HepG2 (cell line): ENCODE data around the gene ABCB6. TPM values are rescaled to one million over a fixed set of nuclear protein-coding genes. Genes with fewer than 3 reads are reported as not detected.

Experiments
- AGO2 ChIP-seq: fragments of 200-400 bp; formaldehyde crosslinking; optimal IDR thresholded peaks from 2 replicates; pipeline ENCODE3; 2017; ENCODE audit warnings: mild to moderate bottlenecking, low read depth, low read length, moderate library complexity
- ATF4 ChIP-seq, 2 experiments: fragments of 450-650 bp in 1 of 2; sonication (generic) in 1 of 2; formaldehyde crosslinking; IDR thresholded peaks; 2 replicates each; pipeline versions ENCODE4 v1.5.0 to v1.8.0; 2020 to 2022; ENCODE audit warnings: mild to moderate bottlenecking in 1 of 2, missing genetic modification reagents in 1 of 2
- DPF2 ChIP-seq: sonication (generic); formaldehyde crosslinking; IDR thresholded peaks from 2 replicates; pipeline ENCODE4 v1.4.0; 2020; ENCODE audit warnings: mild to moderate bottlenecking, low read depth, missing genetic modification reagents, borderline replicate concordance
- FOXC1 ChIP-seq: sonication (generic); formaldehyde crosslinking; IDR thresholded peaks from 2 replicates; pipeline ENCODE4 v1.8.0; 2022; ENCODE audit warnings: mild to moderate bottlenecking, missing genetic modification reagents, borderline replicate concordance
- GTF2F1 ChIP-seq: fragments of 150-350 bp; IDR thresholded peaks from 2 replicates; pipeline ENCODE4 v1.6.1; 2014; ENCODE audit warnings: low read length
- HCFC1 ChIP-seq: fragments of 150-350 bp; IDR thresholded peaks from 2 replicates; pipeline ENCODE4 v1.6.1; 2014; ENCODE audit warnings: low read depth, low read length
- KDM6A ChIP-seq: IDR thresholded peaks from 2 replicates; pipeline ENCODE4 v1.6.1; 2016; ENCODE audit warnings: low read depth
- MATR3 ChIP-seq: sonication (generic); formaldehyde crosslinking; IDR thresholded peaks from 2 replicates; pipeline ENCODE4 v1.4.0; 2020; ENCODE audit warnings: missing genetic modification reagents
- MED8 ChIP-seq: sonication (generic); formaldehyde crosslinking; IDR thresholded peaks from 2 replicates; pipeline ENCODE4 v1.8.1; 2023; ENCODE audit warnings: mild to moderate bottlenecking, missing genetic modification reagents; ENCODE audit not compliant: insufficient replicate concordance
- MYNN ChIP-seq: sonication (generic); formaldehyde crosslinking; IDR thresholded peaks from 2 replicates; pipeline ENCODE4 v1.4.0; 2020; ENCODE audit warnings: mild to moderate bottlenecking, low read depth, missing genetic modification reagents
- SSRP1 ChIP-seq: IDR thresholded peaks from 2 replicates; pipeline ENCODE4 v1.6.1; 2016; ENCODE audit warnings: control low read depth
- ZBTB8A ChIP-seq: sonication (generic); formaldehyde crosslinking; IDR thresholded peaks from 2 replicates; pipeline ENCODE4 v1.4.0; 2020; ENCODE audit warnings: mild to moderate bottlenecking, low read depth, missing genetic modification reagents, borderline replicate concordance
- ZNF326 ChIP-seq: sonication (generic); formaldehyde crosslinking; IDR thresholded peaks from 2 replicates; pipeline ENCODE4 v1.4.0; 2020; ENCODE audit warnings: missing genetic modification reagents, borderline replicate concordance
- ZNF331 ChIP-seq: sonication (generic); formaldehyde crosslinking; IDR thresholded peaks from 2 replicates; pipeline ENCODE4 v1.4.0; 2020; ENCODE audit warnings: missing genetic modification reagents
- ZNF44 ChIP-seq: sonication (generic); formaldehyde crosslinking; IDR thresholded peaks from 2 replicates; pipeline ENCODE4 v1.5.1; 2020; ENCODE audit warnings: mild to moderate bottlenecking, missing genetic modification reagents
- ZNF615 ChIP-seq: sonication (generic); formaldehyde crosslinking; IDR thresholded peaks from 2 replicates; pipeline ENCODE4 v1.5.0; 2020; ENCODE audit warnings: mild to moderate bottlenecking, missing genetic modification reagents, borderline replicate concordance
- ZNF703 ChIP-seq: sonication (generic); formaldehyde crosslinking; IDR thresholded peaks from 2 replicates; pipeline ENCODE4 v1.5.1; 2020; ENCODE audit warnings: missing genetic modification reagents, mild to moderate bottlenecking, moderate library complexity, borderline replicate concordance
- ZNF747 ChIP-seq: sonication (generic); formaldehyde crosslinking; IDR thresholded peaks from 2 replicates; pipeline ENCODE4 v1.8.1; 2023; ENCODE audit warnings: missing genetic modification reagents, mild to moderate bottlenecking, borderline replicate concordance
- ZNF761 ChIP-seq: sonication (generic); formaldehyde crosslinking; conservative IDR thresholded peaks from 2 replicates; pipeline ENCODE4 v1.4.0; 2020; ENCODE audit warnings: mild to moderate bottlenecking, missing genetic modification reagents
- ZSCAN30 ChIP-seq: sonication (generic); formaldehyde crosslinking; IDR thresholded peaks from 2 replicates; pipeline ENCODE4 v1.5.0; 2020; ENCODE audit warnings: mild to moderate bottlenecking, missing genetic modification reagents
- polyA plus RNA-seq, 8 experiments: library from polyadenylated mRNA; depleted of rRNA in 3 of 8; stranded (reverse) in 7 of 8; unstranded in 1 of 8; fragments of >200 nt; fragmentation: Illumina TruSeq in 4 of 8; extraction: Trizol in 4 of 8; gene quantifications; 2 replicates each; pipeline versions ENCODE4 v1.2.1 to v1.2.3, GENCODE V29; 2011 to 2016; ENCODE audit warnings: low read depth in 4 of 8, missing spikeins in 1 of 8, mixed read lengths in 1 of 8; ENCODE audit not compliant: insufficient read depth in 1 of 8
- total RNA-seq, 5 experiments: library from RNA; depleted of rRNA; stranded (reverse); fragments of >200 nt; fragmentation: Illumina TruSeq; extraction: Trizol; gene quantifications; 2 replicates each; pipeline ENCODE4 v1.2.3, GENCODE V29; 2016; ENCODE audit warnings: low read depth in 1 of 5
- TF ChIP-seq, protein P1 (sequence below): IDR thresholded peaks from 2 replicates; pipeline ENCODE4 v1.6.1; 2016; ENCODE audit warnings: mild to moderate bottlenecking
- TF ChIP-seq, protein P2 (sequence below): sonication (generic); formaldehyde crosslinking; IDR thresholded peaks from 2 replicates; pipeline ENCODE4 v1.8.1; 2023; ENCODE audit warnings: missing genetic modification reagents, mild to moderate bottlenecking, borderline replicate concordance
- TF ChIP-seq, protein P3 (sequence below): sonication (generic); formaldehyde crosslinking; IDR thresholded peaks from 2 replicates; pipeline ENCODE4 v1.8.1; 2023; ENCODE audit warnings: missing genetic modification reagents, inconsistent platforms, borderline replicate concordance
- TF ChIP-seq, protein P4 (sequence below): sonication (generic); formaldehyde crosslinking; IDR thresholded peaks from 2 replicates; pipeline ENCODE4 v1.5.0; 2020; ENCODE audit warnings: mild to moderate bottlenecking, missing genetic modification reagents, borderline replicate concordance
- TF ChIP-seq, protein P5 (sequence below): sonication (generic); formaldehyde crosslinking; IDR thresholded peaks from 2 replicates; pipeline ENCODE4 v1.5.0; 2020; ENCODE audit warnings: missing genetic modification reagents

The ABCB6 gene
- total and polyA plus RNA-seq, 2 of the 13 experiments (the other 11 are each of a cell fraction or from before 2014, with no cell fraction given), result 91.1 to 137 TPM

DNA sequence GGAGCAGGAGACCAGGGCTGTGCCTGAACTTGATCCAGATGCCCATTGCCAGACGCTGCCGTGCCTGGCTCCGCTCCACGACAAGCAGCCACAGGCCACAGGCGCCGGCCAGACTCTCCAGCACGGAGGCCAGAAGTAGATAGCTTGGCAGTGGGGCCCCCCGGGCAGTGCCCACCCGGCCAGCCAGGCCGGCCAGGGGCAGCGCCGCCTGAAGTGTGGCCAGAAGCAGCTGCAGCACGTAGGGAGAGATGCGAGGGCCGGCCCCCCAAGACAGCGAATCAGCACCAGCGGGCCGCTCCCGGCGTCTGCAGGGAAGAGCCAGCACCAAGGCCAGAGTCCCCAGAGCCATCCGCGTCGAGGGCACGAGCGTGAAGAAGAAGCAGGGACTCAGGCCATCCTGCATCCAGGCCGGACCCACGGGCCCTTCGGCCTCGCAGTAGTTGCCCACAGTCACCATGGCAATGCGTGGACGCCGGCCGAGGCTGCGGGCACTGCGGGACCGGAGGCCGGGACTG is 484 bp downstream of the ABCB6 start (continued):
- no peak for TF ChIP-seq KDM6A (CRISPR knock-in tag)
- TF ChIP-seq ZNF615 (CRISPR knock-in tag), result no peak
- TF ChIP-seq, protein P1, sequence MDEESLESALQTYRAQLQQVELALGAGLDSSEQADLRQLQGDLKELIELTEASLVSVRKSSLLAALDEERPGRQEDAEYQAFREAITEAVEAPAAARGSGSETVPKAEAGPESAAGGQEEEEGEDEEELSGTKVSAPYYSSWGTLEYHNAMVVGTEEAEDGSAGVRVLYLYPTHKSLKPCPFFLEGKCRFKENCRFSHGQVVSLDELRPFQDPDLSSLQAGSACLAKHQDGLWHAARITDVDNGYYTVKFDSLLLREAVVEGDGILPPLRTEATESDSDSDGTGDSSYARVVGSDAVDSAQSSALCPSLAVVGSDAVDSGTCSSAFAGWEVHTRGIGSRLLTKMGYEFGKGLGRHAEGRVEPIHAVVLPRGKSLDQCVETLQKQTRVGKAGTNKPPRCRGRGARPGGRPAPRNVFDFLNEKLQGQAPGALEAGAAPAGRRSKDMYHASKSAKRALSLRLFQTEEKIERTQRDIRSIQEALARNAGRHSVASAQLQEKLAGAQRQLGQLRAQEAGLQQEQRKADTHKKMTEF, result no peak
- no peak for TF ChIP-seq MED8 (CRISPR knock-in tag)
- peak; percentile 53; the same call in 1 of the 2 replicates for TF ChIP-seq SSRP1
- no peak for TF ChIP-seq ZNF703 (CRISPR knock-in tag)
- no peak for TF ChIP-seq DPF2 (CRISPR knock-in tag)
- TF ChIP-seq MATR3 (CRISPR knock-in tag), result no peak
- TF ChIP-seq, protein P2, sequence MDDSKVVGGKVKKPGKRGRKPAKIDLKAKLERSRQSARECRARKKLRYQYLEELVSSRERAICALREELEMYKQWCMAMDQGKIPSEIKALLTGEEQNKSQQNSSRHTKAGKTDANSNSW (CRISPR knock-in tag), result no peak
- TF ChIP-seq, protein P3, sequence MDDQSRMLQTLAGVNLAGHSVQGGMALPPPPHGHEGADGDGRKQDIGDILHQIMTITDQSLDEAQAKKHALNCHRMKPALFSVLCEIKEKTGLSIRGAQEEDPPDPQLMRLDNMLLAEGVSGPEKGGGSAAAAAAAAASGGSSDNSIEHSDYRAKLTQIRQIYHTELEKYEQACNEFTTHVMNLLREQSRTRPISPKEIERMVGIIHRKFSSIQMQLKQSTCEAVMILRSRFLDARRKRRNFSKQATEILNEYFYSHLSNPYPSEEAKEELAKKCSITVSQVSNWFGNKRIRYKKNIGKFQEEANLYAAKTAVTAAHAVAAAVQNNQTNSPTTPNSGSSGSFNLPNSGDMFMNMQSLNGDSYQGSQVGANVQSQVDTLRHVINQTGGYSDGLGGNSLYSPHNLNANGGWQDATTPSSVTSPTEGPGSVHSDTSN (CRISPR knock-in tag), result peak; percentile 32; the same call in 1 of the 2 replicates
- TF ChIP-seq GTF2F1, result no peak
- TF ChIP-seq ZBTB8A, result no peak
- no peak for TF ChIP-seq AGO2
- peak; percentile 9; the same call in 1 of the 2 replicates for TF ChIP-seq ZNF747 (CRISPR knock-in tag)
- TF ChIP-seq HCFC1, result no peak
- TF ChIP-seq, protein P4, sequence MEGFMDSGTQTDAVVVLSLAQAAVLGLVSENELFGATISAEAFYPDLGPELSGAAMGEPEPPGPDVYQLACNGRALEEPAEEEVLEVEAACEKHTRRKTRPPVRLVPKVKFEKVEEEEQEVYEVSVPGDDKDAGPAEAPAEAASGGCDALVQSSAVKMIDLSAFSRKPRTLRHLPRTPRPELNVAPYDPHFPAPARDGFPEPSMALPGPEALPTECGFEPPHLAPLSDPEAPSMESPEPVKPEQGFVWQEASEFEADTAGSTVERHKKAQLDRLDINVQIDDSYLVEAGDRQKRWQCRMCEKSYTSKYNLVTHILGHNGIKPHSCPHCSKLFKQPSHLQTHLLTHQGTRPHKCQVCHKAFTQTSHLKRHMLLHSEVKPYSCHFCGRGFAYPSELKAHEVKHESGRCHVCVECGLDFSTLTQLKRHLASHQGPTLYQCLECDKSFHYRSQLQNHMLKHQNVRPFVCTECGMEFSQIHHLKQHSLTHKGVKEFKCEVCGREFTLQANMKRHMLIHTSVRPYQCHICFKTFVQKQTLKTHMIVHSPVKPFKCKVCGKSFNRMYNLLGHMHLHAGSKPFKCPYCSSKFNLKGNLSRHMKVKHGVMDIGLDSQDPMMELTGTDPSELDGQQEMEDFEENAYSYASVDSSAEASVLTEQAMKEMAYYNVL (CRISPR knock-in tag), result no peak
- TF ChIP-seq MYNN (CRISPR knock-in tag), result no peak
- TF ChIP-seq, protein P5, sequence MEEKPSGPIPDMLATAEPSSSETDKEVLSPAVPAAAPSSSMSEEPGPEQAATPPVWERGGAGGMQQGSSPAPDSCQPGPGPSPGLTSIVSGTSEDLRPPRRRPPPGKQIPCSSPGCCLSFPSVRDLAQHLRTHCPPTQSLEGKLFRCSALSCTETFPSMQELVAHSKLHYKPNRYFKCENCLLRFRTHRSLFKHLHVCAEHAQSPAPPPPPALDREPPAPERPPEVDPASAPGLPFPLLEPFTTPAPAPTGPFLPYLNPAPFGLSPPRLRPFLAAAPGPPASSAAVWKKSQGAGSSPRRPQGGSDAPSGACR, result no peak
- no peak for TF ChIP-seq ZNF44
- no peak for TF ChIP-seq ZNF331
- 0 out of 2 replicates have a peak, but pooled peaks have one; percentile 6 for TF ChIP-seq ZNF761
- TF ChIP-seq ZNF326 (CRISPR knock-in tag), result no peak; the same call in 1 of the 2 replicates
- no peak for TF ChIP-seq FOXC1 (CRISPR knock-in tag)
- TF ChIP-seq ZSCAN30 (CRISPR knock-in tag), result no peak
- TF ChIP-seq ATF4 (CRISPR knock-in tag; IDR thresholded peaks at IDR 0.05), result peak in 1 of 2 experiments; percentile 29; a peak in 1 of 4 replicates
